Left kidney (tissue), 2 donors: Measurements from ENCODE around the gene DBF4B. TPM values are rescaled to one million over a fixed set of nuclear protein-coding genes. Genes with fewer than 3 reads are reported as not detected.

Source experiments
- DNase-seq: peaks from one replicate; pipeline ENCODE4 v3.0.0-alpha.2; 2013
- polyA plus RNA-seq: library from polyadenylated mRNA; unstranded; fragments of 120-200 nt; gene quantifications from one replicate; pipeline ENCODE4 v1.2.1, GENCODE V29; 2013; ENCODE audit not compliant: insufficient read length

The DBF4B gene
- polyA plus RNA-seq, 1 donor, result 21.6 TPM

GRCh38 chr17:44776628-44777393 lies 68.3 kb downstream of the DBF4B start:
- DNase-seq, result no peak

DNA sequence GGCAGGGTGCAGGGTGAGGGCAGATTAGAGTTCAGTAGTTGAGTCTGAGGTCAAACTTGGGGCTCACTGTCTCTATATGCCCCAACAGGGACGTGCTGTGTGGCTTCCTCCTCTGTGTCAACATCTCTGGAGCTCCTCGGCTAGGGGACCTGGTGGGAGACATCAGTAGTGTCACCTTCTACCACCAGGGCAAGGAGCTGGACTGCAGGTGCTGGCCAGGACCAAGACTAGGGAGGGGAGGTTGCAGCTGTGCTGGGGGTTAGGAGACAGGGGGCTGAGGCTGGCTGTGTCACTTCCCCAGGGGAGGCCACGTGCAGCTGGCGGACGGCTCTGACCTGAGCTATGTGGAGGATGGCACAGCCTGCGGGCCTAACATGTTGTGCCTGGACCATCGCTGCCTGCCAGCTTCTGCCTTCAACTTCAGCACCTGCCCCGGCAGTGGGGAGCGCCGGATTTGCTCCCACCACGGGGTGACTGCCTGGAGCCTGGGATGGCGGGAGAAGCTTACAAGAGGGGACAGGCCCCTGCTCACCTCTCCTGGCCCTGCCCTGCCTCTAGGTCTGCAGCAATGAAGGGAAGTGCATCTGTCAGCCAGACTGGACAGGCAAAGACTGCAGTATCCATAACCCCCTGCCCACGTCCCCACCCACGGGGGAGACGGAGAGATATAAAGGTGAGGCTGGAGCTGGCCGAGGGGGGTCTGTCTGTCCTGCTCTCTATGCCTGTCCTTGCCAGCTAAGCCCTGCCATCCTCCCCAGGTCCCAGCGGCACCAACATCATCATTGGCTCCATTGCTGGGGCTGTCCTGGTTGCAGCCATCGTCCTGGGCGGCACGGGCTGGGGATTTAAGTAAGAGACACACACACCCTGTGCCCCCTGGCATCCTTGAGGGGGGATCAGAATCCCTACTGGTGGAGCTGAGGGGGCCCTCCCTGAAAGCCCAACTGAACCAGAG lies 69.2 kb downstream of the DBF4B start:
- DNase-seq, result no peak

DNA sequence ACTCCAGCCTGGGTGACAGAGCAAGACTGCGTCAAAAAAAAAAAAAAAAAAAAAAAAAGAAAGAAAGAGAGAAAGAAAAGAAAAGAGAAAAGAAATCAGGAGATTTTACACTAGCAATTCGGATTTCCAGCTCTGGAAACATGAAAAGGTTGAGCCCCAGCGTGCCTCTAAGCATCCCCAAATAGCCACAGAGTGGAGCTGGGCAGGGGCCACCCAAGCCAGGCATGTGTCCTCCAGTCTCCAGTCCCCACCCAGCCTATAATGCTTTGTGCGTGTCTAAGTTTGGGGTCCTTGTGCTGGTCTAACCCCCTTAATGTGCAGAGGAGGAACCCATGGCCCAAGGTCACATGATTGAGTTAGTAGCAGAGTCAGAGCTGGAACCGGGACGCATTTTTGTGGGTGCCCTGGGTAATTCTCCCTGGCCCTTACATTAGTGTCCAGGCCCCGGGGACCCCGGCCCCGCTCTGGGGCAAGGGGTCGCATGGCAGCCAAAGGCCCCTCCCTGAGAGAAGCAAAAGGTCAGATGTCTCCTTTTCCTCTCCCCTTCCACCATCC lies 70.3 kb downstream of the DBF4B start:
- no peak for DNase-seq

DNA sequence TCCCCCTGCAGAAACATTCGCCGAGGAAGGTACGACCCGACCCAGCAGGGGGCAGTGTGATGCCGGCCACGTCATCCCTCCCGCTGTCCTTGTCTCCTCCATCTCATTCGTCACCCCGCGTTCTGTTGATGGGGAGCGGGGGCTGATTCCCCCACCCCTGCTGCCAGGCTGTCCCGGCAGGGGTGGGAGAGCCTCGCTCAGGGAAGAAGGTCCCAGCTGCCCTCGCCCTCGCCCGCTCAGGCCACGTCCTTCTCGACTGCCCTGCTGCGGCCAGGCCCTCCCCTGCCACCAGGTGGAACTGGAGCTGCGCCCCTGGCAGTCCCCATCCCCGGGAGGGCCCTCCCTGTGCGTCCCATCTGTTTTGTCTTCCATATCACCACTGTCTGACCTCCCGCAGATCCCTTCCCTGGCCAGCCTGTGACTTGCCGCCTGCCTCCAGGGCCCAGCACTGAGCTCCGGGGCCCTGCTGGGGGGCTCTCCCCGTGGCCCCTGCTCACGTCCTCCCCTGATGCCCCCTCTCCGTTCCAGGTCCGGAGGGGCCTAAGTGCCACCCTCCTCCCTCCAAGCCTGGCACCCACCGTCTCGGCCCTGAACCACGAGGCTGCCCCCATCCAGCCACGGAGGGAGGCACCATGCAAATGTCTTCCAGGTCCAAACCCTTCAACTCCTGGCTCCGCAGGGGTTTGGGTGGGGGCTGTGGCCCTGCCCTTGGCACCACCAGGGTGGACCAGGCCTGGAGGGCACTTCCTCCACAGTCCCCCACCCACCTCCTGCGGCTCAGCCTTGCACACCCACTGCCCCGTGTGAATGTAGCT lies 71.0 kb downstream of the DBF4B start:
- DNase-seq, result peak; percentile 71

GRCh38 chr17:44780161-44780560 lies 71.7 kb downstream of the DBF4B start:
- DNase-seq, result no peak

GRCh38 chr17:44780845-44781480 lies 72.5 kb downstream of the DBF4B start:
- DNase-seq, result no peak

- DNase-seq, result no peak
These were observed 73.3 kb downstream of the DBF4B start for GRCh38 chr17:44781551-44782325.

DNA sequence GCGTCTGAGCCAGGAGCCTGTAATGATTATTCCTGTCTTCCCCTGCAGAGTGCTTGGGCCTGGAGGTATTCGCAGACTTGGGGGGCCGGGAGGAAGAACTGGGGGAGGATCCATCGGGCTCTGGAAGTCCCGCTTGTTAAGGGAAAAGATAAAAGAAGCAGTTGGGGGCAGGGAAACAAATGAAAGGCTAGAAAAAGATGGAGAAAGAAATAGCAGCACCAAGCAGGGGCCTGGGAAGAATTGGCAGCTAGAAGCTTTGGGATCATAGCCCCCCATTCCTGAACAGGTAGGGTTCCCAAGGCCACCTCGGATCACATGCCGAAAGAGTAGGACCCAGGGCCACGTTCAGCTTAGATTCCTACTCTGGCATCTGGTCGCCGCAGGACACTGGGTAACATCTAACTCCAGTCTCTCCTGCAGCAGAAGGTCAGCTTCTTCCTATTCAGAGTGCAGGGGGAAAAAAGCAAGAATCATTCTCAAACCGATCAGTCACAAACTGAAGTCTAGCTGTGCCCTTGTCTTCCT lies 73.9 kb downstream of the DBF4B start:
- no peak for DNase-seq

- DNase-seq, result no peak
These were observed 77.5 kb downstream of the DBF4B start for GRCh38 chr17:44785921-44786320.

- DNase-seq, result no peak
These were observed 78.2 kb downstream of the DBF4B start for GRCh38 chr17:44786551-44787081.

- no peak for DNase-seq
These were observed 78.9 kb downstream of the DBF4B start for GRCh38 chr17:44787271-44787940.

- DNase-seq, result no peak
These were observed 79.7 kb downstream of the DBF4B start for GRCh38 chr17:44788139-44788538.

- DNase-seq, result no peak
These were observed 83.8 kb downstream of the DBF4B start for GRCh38 chr17:44792276-44792675.

GRCh38 chr17:44793885-44794842 lies 85.7 kb downstream of the DBF4B start:
- no peak for DNase-seq

DNA sequence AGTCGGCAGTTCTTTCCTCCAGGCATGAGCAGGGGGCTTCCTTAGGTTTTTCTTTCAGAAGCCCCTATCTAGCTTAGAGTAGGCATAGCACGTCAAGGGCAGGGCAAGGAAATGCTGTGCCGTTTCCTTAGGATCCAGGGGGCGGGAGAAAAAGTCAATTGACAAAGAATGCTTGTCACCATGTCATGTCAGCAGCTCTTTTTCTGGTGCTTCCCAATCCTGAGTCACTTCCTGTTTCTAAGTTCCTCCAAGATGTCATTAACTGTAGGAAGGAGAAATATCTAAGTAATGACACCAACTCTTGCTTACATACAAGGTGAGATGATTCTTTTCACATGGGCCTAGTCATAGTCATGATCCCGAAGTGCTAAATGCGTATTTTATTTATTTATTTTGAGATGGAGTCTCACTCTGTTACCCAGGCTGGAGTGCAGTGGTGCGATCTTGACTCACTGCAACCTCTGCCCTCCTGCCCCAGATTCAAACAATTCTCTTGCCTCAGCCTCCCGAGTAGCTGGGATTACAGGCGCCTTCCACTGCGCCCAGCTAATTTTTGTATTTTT lies 86.5 kb downstream of the DBF4B start:
- no peak for DNase-seq

- no peak for DNase-seq
These were observed 87.0 kb downstream of the DBF4B start for GRCh38 chr17:44795421-44795820.

DNA sequence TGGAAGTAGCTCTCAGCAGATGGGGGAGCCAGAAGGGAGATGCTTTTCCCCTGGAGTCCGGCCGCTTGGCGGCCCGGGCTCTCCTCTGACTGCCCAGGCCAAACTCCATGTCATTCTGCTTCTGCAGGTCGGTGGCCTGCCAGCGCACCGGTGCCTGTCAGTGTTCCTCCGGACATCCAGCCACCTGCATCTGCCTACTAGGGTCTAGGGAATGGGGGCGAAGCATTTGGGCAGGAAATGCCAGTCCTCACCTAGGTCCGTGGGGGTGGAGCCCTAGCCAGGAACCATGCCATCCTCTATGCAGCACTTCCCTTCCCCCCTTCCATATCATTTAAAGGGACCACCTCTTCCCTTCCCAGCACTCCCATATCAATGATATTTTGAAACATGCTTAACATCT lies 87.5 kb downstream of the DBF4B start:
- no peak for DNase-seq

DNA sequence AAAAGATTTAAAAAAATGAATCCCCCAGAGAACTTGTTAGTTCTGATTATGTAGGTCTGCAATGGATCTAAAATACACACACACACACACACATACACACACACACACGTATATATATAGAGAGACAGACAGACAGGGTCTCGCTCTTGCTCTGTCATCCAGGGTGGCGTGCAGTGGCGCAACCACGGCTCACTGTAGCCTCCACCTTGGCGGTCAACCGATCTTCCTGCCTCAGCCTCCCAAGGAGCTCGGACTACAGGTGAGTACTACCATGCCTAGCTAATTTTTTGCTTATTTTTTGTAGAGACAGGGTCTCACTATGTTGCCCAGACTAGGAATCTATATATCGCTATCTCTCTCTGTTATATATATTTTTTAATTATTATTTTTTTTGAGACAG lies 88.3 kb downstream of the DBF4B start:
- DNase-seq, result no peak
